ENCODE measurements around the gene KRT32. TPM values are rescaled to one million over a fixed set of nuclear protein-coding genes. Genes with fewer than 3 reads are reported as not detected.

KRT32 gene
- total RNA-seq, 1 donor from 2014 or later: 0.22 TPM

GRCh38 chr17:41444186-41444585 lies 23.0 kb downstream of the KRT32 start:
- TF ChIP-seq, protein P1, sequence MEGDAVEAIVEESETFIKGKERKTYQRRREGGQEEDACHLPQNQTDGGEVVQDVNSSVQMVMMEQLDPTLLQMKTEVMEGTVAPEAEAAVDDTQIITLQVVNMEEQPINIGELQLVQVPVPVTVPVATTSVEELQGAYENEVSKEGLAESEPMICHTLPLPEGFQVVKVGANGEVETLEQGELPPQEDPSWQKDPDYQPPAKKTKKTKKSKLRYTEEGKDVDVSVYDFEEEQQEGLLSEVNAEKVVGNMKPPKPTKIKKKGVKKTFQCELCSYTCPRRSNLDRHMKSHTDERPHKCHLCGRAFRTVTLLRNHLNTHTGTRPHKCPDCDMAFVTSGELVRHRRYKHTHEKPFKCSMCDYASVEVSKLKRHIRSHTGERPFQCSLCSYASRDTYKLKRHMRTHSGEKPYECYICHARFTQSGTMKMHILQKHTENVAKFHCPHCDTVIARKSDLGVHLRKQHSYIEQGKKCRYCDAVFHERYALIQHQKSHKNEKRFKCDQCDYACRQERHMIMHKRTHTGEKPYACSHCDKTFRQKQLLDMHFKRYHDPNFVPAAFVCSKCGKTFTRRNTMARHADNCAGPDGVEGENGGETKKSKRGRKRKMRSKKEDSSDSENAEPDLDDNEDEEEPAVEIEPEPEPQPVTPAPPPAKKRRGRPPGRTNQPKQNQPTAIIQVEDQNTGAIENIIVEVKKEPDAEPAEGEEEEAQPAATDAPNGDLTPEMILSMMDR (IDR thresholded peaks at IDR 0.05; ENCODE audit: borderline replicate concordance): no peak
- DNase-seq: no peak
- Histone ChIP-seq H3K4me3 (no peak overlapping the region), H3K27me3 (ENCODE audit: low read depth) (peaks cover 100% of the 10 kb centered on the region), H3K4me1 (no peaks in the 10 kb centered on the region), H3K36me3 (no peaks in the 10 kb centered on the region), H3K9me3 (replicated peaks) (peaks cover 7% of the 10 kb centered on the region), H3K27ac (replicated peaks) (no peak overlapping the region)
- intact Hi-C loops (cut with micrococcal nuclease): no loop called here

GRCh38 chr17:41442739-41443138 lies 24.4 kb downstream of the KRT32 start:
- Histone ChIP-seq H3K36me3 (no peaks in the 10 kb centered on the region), H3K27me3 (ENCODE audit: low read depth) (peaks cover 99% of the 10 kb centered on the region), H3K4me1 (no peaks in the 10 kb centered on the region), H3K27ac (replicated peaks) (no peak overlapping the region), H3K9me3 (replicated peaks) (peaks cover 7% of the 10 kb centered on the region), H3K4me3 (no peak overlapping the region)
- intact Hi-C loops (cut with micrococcal nuclease): no loop called here
- no peak for DNase-seq
- TF ChIP-seq, protein P1 (IDR thresholded peaks at IDR 0.05; ENCODE audit: borderline replicate concordance): no peak

- Histone ChIP-seq H3K4me3 (no peak within 1 kb of the TSS), H3K27me3 (ENCODE audit: low read depth) (peaks cover 98% of the 10 kb centered on the region), H3K27ac (replicated peaks) (no peak within 1 kb of the TSS), H3K4me1 (no peaks in the 10 kb centered on the region), H3K9me3 (replicated peaks) (peaks cover 7% of the 10 kb centered on the region), H3K36me3 (no peaks in the 10 kb centered on the region)
- no peak for DNase-seq
- intact Hi-C loops (cut with micrococcal nuclease): no loop called here
- TF ChIP-seq, protein P1 (IDR thresholded peaks at IDR 0.05; ENCODE audit: borderline replicate concordance): no peak
Measured at GRCh38 chr17:41440531-41441033, 26.6 kb downstream of the KRT32 start, which contains the start of gene KRT38. KRT38 (minus strand) TSS chr17:41440983; CDS start chr17:41440921, 62 bp downstream.

DNA sequence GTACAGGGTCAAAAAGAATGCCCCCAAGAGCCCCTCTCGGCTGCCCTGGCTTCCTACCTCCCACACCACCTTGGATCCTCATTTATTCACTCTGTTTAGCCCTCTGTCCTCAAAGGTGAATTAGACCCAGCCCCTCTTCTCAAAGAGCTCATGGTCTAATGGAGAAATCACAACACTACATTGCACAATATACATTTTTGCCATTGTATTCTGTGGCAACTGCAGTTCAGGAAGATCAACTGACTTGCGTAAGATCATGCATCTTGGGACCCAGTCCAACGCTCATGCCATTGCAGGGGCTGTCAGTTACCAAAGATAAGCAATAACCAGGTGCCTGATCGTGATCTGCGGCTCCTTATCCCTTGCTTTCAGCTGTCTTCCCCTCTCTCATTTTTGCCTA lies 27.8 kb downstream of the KRT32 start:
- intact Hi-C loops (cut with micrococcal nuclease): no loop called here
- no peak for DNase-seq
- TF ChIP-seq, protein P1 (IDR thresholded peaks at IDR 0.05; ENCODE audit: borderline replicate concordance): no peak
- Histone ChIP-seq H3K4me1 (peaks cover 6% of the 10 kb centered on the region), H3K27me3 (ENCODE audit: low read depth) (peaks cover 87% of the 10 kb centered on the region), H3K27ac (replicated peaks) (no peak overlapping the region), H3K4me3 (no peak overlapping the region), H3K36me3 (no peaks in the 10 kb centered on the region), H3K9me3 (replicated peaks) (peaks cover under 1% of the 10 kb centered on the region)

- TF ChIP-seq, protein P1 (IDR thresholded peaks at IDR 0.05; ENCODE audit: borderline replicate concordance): no peak
- DNase-seq: no peak
- intact Hi-C loops (cut with micrococcal nuclease): no loop called here
Measured at GRCh38 chr17:41437769-41438168, 29.4 kb downstream of the KRT32 start.

More at GRCh38 chr17:41437769-41438168, 29.4 kb downstream of the KRT32 start:
- no peak overlapping the region for H3K4me3 ChIP-seq
- no peak overlapping the region for H3K27ac ChIP-seq (replicated peaks)
- H3K9me3 ChIP-seq (replicated peaks): no peaks in the 10 kb centered on the region
- H3K36me3 ChIP-seq: no peaks in the 10 kb centered on the region
- peaks cover 80% of the 10 kb centered on the region for H3K27me3 ChIP-seq (ENCODE audit: low read depth)
- peaks cover 10% of the 10 kb centered on the region for H3K4me1 ChIP-seq
